GM04503 (cell line): ENCODE measurements around the gene NINJ1.
"Not testable (repeated sequence)": the region's sequence is repeated elsewhere in the genome, so short reads cannot be mapped to it uniquely, and the experiment has no call there.

Experiments
- DNase-seq: peaks from one replicate; pipeline ENCODE4 v3.0.0-alpha.2; 2012; ENCODE audit warnings: low read depth

NINJ1 gene

DNA sequence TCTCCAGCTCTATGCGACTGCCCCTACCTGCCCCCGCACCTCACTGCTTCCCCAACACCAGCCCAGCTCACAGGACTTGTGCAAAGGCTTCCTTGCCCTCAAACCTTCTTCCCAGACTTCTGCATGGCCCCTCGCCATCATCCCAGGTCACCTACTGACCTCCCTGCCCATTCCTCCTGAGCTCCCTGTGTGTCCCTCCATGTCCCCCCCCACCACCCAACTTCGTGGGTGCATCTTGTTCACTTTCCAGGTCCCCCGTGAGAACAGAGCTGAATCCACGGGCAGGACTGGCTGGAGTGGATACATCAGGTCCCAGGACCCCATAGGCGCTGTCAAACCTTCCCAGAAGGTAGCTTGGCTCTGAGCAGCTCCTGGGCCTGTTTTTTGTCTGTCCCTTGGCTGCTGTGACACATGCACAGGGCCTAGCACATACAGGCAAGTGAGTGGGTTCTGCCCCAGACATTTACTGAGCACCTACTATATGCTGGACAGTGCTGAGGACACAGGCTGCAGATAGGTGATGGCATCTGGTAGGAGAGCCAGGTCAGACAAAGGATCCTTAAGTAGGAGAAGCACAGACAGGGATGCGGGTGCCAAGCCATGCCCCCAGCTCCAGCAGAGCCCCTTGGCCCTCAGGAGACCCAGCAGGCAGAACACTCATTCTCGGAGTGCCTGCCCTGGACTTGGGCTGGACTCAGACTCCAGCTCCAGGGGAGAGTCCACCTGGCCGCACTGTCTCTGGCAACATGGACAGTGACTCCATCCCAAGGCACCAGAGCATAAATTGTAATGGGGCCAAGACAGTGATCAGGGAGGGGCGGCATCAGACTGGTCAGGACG, 15.0 kb downstream of the NINJ1 start:
- DNase-seq: no peak

DNA sequence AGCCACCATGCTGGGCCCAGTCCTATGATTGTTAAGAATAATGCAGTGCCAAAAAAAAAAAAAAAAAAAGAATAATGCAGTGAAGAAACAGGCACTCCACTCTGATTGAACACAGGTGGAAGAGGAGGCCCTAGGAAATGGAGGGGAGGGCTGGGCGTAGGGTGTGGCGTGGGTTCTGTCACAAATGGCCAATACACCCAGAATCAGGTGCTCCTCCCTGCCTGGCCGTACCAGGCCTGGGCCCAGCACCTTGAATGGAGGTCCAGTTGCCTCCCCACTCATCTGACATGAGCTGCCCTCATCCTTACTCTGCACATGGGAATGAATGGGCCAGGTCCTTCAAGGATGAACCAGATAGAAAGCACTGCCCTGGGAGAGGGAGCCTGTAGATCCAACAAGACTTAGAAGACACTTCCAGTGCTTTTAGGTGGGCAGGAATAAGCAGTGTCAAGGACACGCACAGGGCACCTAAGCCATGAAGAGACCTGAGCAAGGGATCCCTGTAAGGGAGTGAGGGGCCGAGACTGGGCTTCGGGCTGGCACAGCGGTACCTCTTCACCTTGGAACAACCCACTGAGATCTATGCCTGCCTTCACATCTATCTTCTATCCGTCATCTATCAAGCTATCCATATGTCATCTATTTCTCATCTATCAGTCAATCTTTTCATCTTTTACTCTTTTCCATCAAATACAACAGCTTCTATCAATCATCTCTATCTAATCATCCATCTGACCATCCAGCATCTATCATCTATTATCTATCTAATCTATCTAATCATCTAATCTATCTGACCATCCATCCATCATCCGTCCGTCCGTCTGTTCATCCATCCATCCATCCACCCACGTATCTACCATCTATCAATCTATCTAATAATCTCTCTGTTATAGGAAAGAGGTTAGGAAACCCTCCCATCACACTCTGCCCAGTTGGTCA, 15.9 kb downstream of the NINJ1 start:
- no peak for DNase-seq

DNA sequence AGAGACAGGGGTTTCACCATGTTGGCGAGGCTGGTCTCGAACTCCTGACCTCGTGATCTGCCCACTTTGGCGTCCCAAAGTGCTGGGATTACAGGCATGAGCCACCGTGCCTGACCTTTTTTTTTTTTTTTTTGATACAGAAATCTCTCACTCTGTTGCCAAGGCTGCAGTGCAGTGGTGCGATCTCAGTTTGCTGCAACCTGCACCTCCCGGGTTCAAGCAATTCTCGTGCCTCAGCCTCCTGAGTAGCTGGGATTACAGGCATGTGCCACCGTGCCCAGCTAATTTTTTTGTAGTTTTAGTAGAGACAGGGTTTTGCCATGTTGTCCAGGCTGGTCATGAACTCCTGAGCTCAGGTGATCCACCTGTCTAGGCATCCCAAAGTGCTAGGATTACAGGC, 16.5 kb downstream of the NINJ1 start:
- DNase-seq: not testable (repeated sequence)

DNA sequence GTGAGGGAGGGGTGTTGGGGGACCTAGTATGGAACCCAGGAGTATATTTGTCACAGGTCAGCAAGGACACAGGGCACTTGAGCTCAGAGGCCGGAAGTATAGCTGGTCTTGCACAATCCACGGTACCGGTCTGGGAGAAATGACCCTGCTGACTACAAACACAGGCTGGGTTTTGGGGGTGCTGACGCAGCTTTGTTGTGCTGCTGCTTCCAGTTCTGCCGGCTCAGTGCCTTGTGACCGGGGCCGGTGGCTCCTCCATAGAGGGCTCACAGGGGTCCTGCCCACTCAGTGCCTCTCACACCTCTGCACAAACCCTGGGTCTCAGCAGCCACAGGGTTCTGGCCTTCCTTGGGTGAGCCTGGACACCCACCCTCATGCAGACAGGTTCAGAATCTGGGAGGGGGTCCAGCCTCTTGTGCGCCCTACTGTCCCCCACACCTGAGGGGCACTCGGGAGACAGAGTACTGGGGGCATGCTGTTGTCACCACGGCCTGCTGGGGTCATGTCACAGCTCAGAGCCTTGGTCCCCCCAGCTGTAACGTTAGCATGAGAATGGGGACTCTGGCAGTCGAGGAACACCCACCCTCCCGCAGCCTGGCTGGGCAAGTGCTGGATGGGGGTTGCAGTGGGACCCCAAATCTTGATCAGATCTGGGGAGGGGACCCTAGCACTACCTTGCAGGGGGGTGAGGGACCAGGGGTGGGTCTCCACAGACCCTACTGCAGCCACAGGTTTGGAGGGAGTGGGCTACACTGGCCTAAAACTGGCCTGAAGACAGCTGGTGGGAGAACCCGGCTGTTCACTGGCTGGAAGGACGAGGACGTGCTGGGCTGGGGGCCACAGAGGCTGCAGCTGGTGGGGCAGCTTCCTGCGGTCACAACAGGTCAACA, 17.7 kb downstream of the NINJ1 start:
- no peak for DNase-seq

DNA sequence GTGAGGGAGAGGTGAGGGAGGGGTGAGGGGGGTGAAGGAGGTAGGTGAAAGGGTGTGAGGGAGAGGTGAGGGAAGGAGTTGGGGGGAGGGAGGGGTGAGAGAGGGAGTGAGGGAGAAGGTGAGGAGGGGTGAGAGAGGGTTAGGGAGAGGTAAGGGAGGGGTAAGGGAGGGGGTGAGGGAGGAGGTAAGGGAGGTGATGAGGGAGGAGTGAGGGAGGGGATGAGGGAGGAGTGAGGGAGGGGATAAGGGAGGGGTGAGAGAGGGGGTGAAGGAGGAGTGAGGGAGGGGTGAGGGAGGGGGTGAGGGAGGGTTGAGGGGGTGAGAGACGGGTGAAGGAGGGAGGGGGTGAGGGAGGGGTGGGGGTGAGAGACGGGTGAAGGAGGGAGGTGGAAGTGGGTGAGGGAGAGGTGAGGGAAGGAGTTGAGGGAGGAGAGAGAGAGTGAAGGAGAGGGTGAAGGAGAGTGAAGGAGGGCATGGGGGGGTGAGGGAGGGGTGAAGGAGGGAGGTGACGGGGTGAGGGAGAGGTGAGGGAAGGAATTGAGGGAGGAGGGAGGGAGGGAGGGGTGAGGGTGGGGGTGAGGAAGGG, 18.5 kb downstream of the NINJ1 start:
- DNase-seq: no peak

DNA sequence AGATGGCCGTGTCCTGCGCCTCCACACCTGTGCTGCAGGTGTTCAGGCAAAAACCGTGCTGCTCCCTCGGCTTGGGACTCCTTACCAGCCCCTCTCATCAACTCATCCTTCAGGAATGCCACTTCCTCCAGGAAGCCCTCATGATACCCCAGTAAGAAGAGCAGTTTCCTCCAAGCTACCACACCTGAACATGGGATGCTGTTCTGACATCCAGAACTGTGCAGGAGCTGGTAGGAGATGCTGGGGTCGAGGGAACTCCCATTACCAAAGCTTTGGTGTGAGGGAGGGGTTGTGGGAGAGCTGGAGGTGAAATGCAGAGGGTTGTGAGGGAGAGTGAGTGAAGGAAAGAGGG, 19.1 kb downstream of the NINJ1 start:
- no peak for DNase-seq

DNA sequence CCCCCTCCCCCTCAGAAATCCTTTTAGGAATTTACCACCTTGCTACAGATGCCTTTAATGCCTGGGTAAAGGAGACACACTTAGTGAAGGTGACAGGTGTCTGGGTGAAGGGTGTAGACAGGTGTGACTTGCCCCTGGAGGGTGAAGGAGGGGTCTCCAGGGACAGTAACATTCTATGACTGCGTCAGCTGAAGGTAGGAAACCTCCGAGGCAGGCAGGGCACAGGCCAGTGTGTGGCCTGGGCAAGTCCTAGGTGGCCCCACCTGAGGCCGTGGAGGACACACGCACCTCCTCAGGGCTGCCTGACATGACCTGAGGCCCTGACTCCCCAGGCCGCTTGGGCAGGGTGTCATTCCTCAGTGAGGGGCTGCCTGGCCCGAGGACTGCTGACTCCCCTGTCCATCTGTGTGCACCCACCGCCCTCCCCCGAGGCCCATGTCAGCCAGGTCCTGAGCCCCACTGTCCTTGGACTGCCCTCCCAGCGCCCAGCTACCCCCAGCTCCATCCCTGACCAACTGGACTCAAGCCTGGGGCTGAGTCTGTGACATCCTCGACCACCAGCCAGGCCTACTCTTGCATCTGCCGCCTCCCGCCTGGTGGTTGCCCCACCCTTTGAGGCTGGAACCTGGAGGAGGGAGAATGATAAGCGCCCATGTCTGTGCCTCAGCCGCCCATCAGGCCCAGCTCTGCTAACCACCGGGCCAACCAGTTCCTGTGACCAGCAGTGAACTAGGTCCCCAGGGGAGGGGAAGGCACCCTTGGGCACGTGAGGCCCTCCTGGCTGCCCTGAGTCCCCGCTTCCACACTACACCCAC, 19.7 kb downstream of the NINJ1 start:
- DNase-seq: no peak

DNA sequence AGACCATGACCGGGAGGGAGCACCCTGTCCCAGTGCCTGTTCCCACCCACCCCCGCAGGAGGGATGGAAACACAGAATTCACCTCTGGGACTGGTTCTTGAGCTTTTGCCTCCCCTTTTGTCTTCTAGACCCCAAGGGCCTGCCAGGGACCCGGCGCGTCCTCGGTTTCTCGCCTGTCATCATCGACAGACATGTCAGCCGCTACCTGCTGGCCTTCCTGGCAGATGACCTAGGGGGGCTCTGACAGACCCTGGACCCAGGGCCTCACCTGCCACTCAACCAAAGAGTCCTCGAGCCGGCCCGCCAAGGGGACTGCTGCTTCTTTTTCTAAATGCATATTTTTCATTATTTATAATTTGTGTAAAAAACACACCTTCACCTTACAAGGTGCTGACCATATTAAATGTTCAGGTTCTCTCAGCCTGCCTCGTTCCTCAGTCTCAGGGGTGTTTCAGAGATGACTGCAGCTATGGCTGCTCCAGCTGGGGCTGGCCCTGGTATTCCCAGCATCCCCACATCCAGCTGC, 21.1 kb downstream of the NINJ1 start:
- no peak for DNase-seq

DNA sequence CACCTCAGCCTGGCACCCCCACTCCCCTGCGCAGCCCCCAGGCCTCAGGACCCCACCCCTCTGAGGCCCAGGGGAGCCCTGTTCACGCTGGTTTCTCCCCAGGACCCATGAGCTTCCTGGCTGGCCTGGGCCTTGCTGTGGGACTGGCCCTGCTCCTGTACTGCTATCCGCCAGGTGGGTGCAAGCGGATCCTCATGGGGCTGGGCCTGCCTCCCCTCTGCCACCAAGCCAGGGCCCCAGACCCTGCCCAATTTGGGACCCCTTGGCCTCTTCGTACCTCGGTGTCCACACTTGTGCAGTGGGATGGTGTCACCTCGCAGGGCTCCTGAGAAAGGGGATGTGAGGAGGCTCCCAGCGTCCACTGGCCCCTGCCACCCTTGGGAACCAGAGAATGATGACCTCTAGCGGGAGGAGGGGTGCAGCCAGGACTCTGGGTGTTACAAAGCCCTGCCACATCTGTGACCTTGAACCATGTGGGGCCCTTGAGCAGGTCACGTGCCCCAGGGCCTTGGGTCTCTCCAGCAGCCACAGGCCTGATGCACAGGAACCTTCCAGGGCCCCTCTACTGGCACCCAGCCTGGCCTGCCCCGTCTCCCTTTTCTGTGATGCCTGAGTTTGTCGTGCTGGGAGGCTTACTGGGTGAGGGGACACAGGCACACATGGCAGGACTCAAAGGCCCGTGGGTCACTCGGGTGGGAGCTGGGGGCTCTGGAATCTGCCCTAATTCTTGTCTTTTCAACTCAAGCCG, 21.8 kb downstream of the NINJ1 start:
- no peak for DNase-seq

DNA sequence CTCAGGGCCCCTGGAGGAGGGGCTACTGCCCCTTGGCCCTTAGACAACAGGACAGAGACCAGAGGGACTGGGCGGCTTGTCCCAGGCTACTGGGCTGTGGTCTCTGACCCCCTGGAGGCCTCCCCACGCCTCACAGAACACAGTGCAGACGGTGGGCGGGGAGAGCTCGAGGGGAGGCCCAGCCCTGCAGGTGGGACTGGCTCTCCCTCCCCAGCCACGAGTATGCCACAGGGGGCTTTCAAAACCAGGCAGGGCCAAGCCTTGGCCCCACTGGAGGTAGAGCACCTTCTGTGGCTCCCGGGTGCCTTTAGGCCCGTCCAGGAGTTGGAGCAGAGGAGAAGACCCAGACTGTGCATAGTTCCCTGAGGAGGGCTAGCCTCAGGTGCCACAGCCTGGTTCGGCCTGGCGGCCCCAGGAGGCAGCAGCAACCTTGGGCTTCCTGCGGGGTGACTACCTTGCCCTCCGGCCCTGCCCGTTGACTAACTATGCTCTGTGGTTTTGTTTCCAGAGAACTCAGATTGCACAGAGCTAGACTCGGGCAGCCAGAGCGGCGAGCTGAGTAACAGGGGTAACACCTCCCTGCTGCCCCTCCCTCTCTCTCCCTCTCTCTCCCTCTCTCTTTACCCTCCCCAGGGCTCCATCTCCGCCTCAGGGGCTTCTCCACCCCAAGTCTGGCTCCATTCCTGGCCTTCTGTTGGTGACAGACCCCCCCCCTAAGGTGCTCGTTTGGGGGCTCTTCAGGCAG, 22.5 kb downstream of the NINJ1 start:
- DNase-seq: no peak

DNA sequence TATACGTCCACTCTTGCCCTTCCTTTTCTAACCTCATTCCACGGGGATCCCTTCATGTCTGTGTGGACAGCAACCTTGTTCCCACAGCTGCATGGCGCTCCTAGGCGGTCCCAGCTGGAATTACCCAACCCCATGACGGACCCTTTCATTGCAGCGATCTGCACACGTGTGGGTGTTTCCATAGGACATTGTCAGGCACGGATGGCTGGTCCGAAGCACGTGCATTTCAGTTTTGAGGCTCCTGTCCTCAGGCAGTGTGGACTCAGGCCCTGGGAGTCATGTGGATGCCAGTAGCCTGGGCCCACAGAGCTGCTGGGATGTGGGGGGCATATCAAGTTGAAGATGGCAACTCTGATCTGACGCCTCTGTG, 23.1 kb downstream of the NINJ1 start:
- no peak for DNase-seq

DNA sequence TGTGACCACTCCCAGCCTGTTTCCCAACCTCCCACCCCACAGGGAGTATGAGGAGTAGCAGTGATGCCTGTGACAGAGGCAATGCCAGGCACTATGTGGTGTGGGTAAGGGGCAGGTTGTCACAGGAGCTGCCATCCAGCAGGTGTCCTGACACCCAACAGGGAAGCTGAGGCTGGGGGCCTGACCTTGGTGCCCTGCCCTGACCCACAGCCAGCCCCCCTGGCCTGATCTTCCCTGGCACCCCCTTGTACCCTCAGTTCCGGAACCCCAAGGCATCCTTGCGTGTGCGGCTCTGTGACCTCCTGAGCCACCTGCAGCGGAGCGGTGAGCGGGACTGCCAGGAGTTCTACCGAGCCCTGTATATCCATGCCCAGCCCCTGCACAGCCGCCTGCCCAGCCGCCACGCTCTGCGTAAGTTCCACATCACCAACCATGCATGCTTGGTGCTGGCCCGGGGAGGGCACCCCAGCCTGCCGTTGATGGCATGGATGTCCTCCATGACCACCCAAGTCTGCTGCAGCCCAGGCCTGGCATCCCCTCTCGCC, 23.7 kb downstream of the NINJ1 start:
- no peak for DNase-seq

DNA sequence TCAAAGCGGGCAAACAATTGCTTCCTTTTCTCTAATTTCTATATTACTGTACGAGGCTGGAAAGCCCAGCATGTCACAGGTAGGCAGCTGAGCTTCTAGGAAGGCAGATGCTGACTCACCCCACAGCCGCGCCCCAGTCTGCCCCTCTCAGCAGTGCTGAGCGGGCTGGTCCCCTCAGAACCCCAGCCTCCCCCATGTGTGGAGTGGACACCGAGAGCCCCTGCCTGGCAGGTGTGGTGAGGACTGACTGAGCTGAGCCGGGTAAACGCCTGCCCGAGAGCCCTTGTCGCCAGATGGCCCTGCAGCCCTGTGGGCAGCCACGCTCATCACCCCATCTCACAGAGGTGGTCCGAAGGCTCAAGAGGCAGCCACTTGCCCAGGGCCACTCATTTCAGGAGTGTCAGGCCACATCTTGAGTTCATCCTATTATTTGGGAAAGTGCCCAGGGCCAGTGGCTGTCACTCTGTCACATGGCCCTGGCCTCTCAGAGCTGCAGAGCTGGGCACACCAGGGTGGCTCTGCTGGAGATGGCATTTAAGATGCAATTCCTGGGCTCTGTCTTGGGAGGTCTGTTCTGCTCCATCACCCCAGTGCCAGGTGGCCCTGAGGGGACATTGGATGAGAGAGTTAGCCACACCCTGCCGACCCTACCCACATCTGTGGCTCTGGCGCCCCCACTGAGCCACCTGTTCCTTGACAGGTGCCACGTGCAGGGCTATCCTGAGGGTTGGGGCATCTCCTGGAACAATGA, 25.6 kb downstream of the NINJ1 start:
- DNase-seq: no peak

DNA sequence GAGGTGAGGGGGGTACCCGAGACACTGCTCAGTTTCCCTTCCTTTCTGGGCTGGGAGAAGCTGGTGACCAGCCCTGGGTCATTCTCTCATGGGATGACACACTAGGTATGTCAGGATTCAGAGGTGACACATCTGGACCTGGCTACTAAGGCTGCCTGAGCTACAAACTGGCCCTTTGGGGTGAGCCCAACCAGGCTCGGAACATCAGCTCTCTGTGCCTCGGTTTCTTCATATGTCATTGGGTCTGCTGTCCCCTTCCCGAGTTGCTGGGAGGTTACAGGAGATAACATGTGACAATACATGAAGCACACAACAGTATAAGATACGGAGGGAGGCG, 26.3 kb downstream of the NINJ1 start:
- no peak for DNase-seq

DNA sequence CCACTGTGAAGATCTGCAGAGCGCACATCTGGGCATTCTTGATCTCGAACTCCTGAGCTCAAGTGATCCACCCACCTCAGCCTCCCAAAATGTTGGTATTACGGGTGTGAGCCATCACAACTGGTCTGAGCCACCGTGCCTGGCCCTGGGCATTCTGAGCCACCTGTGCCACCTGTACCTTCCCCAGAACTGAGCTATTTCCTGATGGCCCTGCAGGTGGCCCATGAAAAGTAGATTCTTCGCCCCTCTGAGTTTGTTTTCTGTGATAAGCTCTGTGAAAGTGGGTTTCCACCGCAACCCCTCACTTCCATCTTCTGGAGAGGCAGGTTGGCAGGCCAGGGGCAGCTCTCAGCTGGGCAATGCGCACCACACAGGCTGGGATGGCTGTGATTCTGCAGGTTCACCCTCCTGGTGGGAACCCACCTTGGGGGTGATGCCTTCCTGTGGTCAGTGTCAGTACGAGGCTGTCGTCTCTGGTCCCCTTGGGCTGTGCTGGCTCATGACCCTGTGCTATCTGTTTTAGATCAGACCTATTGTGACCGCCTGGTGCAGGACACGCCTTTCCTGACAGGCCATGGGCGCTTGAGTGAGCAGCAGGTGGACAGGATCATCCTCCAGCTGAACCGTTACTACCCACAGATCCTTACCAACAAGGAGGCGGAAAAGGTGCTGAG, 26.8 kb downstream of the NINJ1 start:
- no peak for DNase-seq

DNA sequence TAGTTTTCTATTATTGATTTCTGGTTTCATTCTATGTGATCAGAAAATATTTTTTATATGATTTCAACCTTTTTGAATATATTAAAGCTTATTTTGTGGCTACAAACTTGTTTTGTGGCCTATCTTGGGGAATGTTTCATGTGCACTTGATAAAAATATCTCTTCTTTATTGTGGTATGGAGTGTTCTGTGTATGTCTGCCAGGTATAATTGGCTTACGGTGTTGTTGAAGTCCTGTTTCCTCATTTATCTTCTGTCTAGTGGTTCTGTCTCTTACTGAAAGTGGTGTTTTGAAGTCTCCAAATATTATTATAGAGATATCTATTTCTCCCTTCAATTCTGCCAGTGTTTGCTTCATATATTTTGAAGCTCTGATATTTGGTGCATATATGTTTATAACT, 28.4 kb downstream of the NINJ1 start:
- no peak for DNase-seq

DNA sequence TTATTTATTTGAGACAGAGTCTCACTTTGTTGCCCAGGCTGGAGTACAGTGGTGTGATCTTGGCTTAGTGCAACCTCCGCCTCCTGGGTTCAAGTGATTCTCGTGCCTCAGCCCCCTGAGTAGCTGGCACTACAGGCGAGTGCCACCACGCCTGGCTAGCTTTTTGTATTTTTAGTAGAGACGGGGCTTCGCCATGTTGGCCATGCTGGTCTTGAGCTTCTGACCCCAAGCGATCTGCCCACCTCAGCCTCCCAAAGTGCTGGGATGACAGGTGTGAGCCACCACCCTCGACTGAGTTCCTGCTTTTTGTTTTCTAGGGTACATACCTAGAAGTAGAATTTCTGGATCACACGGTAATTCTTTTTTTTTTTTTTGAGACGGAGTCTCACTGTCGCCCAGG, 33.0 kb downstream of the NINJ1 start:
- not testable (repeated sequence) for DNase-seq

DNA sequence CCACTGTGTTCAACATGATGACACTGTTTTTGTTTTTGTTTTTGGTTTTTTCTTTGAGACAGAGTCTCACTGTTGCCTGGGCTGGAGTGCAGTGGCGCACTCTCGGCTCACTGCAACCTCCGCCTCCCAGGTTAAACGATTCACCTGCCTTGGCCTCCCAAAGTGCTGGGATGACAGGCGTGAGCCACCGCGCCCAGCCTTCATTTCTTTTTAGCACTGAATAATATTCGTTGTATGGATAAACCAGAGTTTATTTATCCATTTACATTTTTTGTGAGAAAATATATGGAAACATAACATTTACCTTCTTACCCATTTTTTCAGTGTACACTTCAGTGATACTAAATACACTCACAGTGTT, 33.8 kb downstream of the NINJ1 start:
- DNase-seq: no peak
